ENCODE measurements around the gene YPEL4. TPM values are rescaled to one million over a fixed set of nuclear protein-coding genes. Genes with fewer than 3 reads are reported as not detected.

Gene YPEL4
- 0.27 to 0.62 TPM (median 0.33 TPM) in 5 replicates for total RNA-seq (2022; extraction: Qiagen RNA extraction; ENCODE audit: low read depth)

GRCh38 chr11:57649826-57650738, at the start of gene YPEL4:
Gene YPEL4, minus strand, starts transcription at chr11:57649912. Its CDS starts 2,805 bp downstream, at chr11:57647107.

GRCh38 chr11:57667736-57668433, 18.2 kb upstream of the YPEL4 start, which contains the start of gene ZDHHC5:
Gene ZDHHC5, plus strand, starts transcription at chr11:57668114. Its CDS starts 4,977 bp downstream, at chr11:57673091.

GRCh38 chr11:57657194-57658022, 7.7 kb upstream of the YPEL4 start, which contains the start of gene CLP1:
Gene CLP1, plus strand, starts transcription at chr11:57657762. Its CDS starts 1,715 bp downstream, at chr11:57659477.

GRCh38 chr11:57597461-57597915, 52.2 kb downstream of the YPEL4 start, which contains the start of gene SERPING1:
Gene SERPING1, plus strand, starts transcription at chr11:57597685. Its CDS starts 586 bp downstream, at chr11:57598271.

Other genes starting within 250 kb of the YPEL4 start
- 0.38 to 0.75 TPM (median 0.53 TPM) in 5 replicates for gene SLC43A3, start 222.8 kb downstream of the YPEL4 start, total RNA-seq (2022; extraction: Qiagen RNA extraction; ENCODE audit: low read depth)
- 40.5 to 105 TPM (median 92.6 TPM) in 5 replicates for gene RTN4RL2, start 189.4 kb downstream of the YPEL4 start, total RNA-seq (2022; extraction: Qiagen RNA extraction; ENCODE audit: low read depth)
- 2.1 to 3.7 TPM (median 2.9 TPM) in 5 replicates for gene SLC43A1, start 134.2 kb downstream of the YPEL4 start, total RNA-seq (2022; extraction: Qiagen RNA extraction; ENCODE audit: low read depth)
- 147 to 188 TPM (median 152 TPM) in 5 replicates for gene TIMM10, start 119.2 kb downstream of the YPEL4 start, total RNA-seq (2022; extraction: Qiagen RNA extraction; ENCODE audit: low read depth)
- gene SMTNL1, start 112.3 kb downstream of the YPEL4 start, total RNA-seq (2022; extraction: Qiagen RNA extraction; ENCODE audit: low read depth): not detected in 5 replicates
- 31.1 to 38.6 TPM (median 35.6 TPM) in 5 replicates for gene UBE2L6, start 82.2 kb downstream of the YPEL4 start, total RNA-seq (2022; extraction: Qiagen RNA extraction; ENCODE audit: low read depth)
- gene SERPING1, start 52.2 kb downstream of the YPEL4 start, total RNA-seq (2022; extraction: Qiagen RNA extraction; ENCODE audit: low read depth): 0.21 to 0.85 TPM (median 0.42 TPM) in 5 replicates
- 27.6 to 32.1 TPM (median 28.8 TPM) in 5 replicates for gene CLP1, start 7.8 kb upstream of the YPEL4 start, total RNA-seq (2022; extraction: Qiagen RNA extraction; ENCODE audit: low read depth)
- 69.4 to 79.6 TPM (median 72.6 TPM) in 5 replicates for gene ZDHHC5, start 18.2 kb upstream of the YPEL4 start, total RNA-seq (2022; extraction: Qiagen RNA extraction; ENCODE audit: low read depth)
- gene MED19, start 62.3 kb upstream of the YPEL4 start, total RNA-seq (2022; extraction: Qiagen RNA extraction; ENCODE audit: low read depth): 27.6 to 35.8 TPM (median 33.7 TPM) in 5 replicates
- 144 to 167 TPM (median 149 TPM) in 5 replicates for gene TMX2, start 62.7 kb upstream of the YPEL4 start, total RNA-seq (2022; extraction: Qiagen RNA extraction; ENCODE audit: low read depth)
- 87.5 to 157 TPM (median 137 TPM) in 5 replicates for gene SELENOH, start 91.6 kb upstream of the YPEL4 start, total RNA-seq (2022; extraction: Qiagen RNA extraction; ENCODE audit: low read depth)
- gene BTBD18, start 101.9 kb upstream of the YPEL4 start, total RNA-seq (2022; extraction: Qiagen RNA extraction; ENCODE audit: low read depth): not detected in 5 replicates
- 56.2 to 73.7 TPM (median 65.9 TPM) in 5 replicates for gene CTNND1, start 111.9 kb upstream of the YPEL4 start, total RNA-seq (2022; extraction: Qiagen RNA extraction; ENCODE audit: low read depth)

All from A549 treated with ZK216348 at 1 μM for 4 hours (cell line).